Stimulated activated CD4-positive, alpha-beta T cell treated with anti-CD3 and anti-CD28 coated beads, Interleukin-12 subunit alpha, Interleukin-12 subunit beta, amount 100 ng/mL, for 4 hours (primary cell): Measurements from ENCODE around the gene LRRC59.

Experiments
- DNase-seq: peaks from one replicate; pipeline ENCODE4 v3.0.0-alpha.2; 2020

The LRRC59 gene

GRCh38 chr17:50360486-50361115, 36.7 kb downstream of the LRRC59 start:
- no peak for DNase-seq

GRCh38 chr17:50359998-50360461, 37.3 kb downstream of the LRRC59 start:
- DNase-seq = no peak

- no peak for DNase-seq
Observed at GRCh38 chr17:50359005-50359699, 38.2 kb downstream of the LRRC59 start.

- no peak for DNase-seq
Observed at GRCh38 chr17:50358177-50358576, 39.1 kb downstream of the LRRC59 start.

GRCh38 chr17:50356892-50357510, 40.3 kb downstream of the LRRC59 start:
- no peak for DNase-seq

GRCh38 chr17:50356418-50356817, 40.9 kb downstream of the LRRC59 start:
- DNase-seq = no peak

- DNase-seq = no peak
Observed at GRCh38 chr17:50355701-50356341, 41.5 kb downstream of the LRRC59 start.

- no peak for DNase-seq
Observed at GRCh38 chr17:50355336-50355700, 42.0 kb downstream of the LRRC59 start.

- DNase-seq = no peak
Observed at GRCh38 chr17:50354776-50355175, 42.5 kb downstream of the LRRC59 start.

- DNase-seq = no peak
Observed at GRCh38 chr17:50354198-50354597, 43.1 kb downstream of the LRRC59 start.

GRCh38 chr17:50353600-50354195, 43.6 kb downstream of the LRRC59 start:
- DNase-seq = no peak

GRCh38 chr17:50352693-50353599, 44.4 kb downstream of the LRRC59 start:
- DNase-seq = no peak

GRCh38 chr17:50352072-50352692, 45.1 kb downstream of the LRRC59 start:
- no peak for DNase-seq

GRCh38 chr17:50350733-50351132, 46.6 kb downstream of the LRRC59 start:
- DNase-seq = no peak

GRCh38 chr17:50349243-50349600, 48.1 kb downstream of the LRRC59 start:
- no peak for DNase-seq

GRCh38 chr17:50348522-50349242, 48.6 kb downstream of the LRRC59 start:
- no peak for DNase-seq

GRCh38 chr17:50347894-50348291, 49.4 kb downstream of the LRRC59 start:
- no peak for DNase-seq

- DNase-seq = no peak
Observed at GRCh38 chr17:50347117-50347893, 50.0 kb downstream of the LRRC59 start.

- DNase-seq = peak; percentile 54
Observed at GRCh38 chr17:50346313-50347116, 50.8 kb downstream of the LRRC59 start.
